ENCODE measurements around the gene CDH4.

- TF ChIP-seq POLR2AphosphoS5 (IDR thresholded peaks at IDR 0.05): no peak
- TF ChIP-seq POLR2A (IDR thresholded peaks at IDR 0.05): no peak
- no peak for TF ChIP-seq CTCF (IDR thresholded peaks at IDR 0.05)
- no peak for TF ChIP-seq EP300 (IDR thresholded peaks at IDR 0.05)
These were observed 539.9 kb downstream of the CDH4 start for GRCh38 chr20:61791995-61792394.
